Ishikawa (cell line): ENCODE data around the gene CAMK2N1.

Experiments
- CEBPB ChIP-seq: IDR thresholded peaks from 2 replicates; pipeline ENCODE4 v1.6.1; 2012
- CREB1 ChIP-seq: IDR thresholded peaks from 2 replicates; pipeline ENCODE4 v1.6.1; 2012; ENCODE audit warnings: low read depth
- EGR1 ChIP-seq: IDR thresholded peaks from 2 replicates; pipeline ENCODE4 v1.6.1; 2012
- MAX ChIP-seq: IDR thresholded peaks from 2 replicates; pipeline ENCODE4 v1.6.1; 2012
- NFIC ChIP-seq: IDR thresholded peaks from 2 replicates; pipeline ENCODE4 v1.6.1; 2012
- USF1 ChIP-seq: IDR thresholded peaks from 2 replicates; pipeline ENCODE4 v1.6.1; 2012
- YY1 ChIP-seq: IDR thresholded peaks from 2 replicates; pipeline ENCODE4 v1.6.1; 2012; ENCODE audit warnings: low read depth
- ZBTB7A ChIP-seq: IDR thresholded peaks from 2 replicates; pipeline ENCODE4 v1.6.1; 2012; ENCODE audit warnings: low read depth
- TF ChIP-seq, protein P1 (sequence below): IDR thresholded peaks from 2 replicates; pipeline ENCODE4 v1.6.1; 2012; ENCODE audit warnings: low read depth, mild to moderate bottlenecking

Gene CAMK2N1

DNA sequence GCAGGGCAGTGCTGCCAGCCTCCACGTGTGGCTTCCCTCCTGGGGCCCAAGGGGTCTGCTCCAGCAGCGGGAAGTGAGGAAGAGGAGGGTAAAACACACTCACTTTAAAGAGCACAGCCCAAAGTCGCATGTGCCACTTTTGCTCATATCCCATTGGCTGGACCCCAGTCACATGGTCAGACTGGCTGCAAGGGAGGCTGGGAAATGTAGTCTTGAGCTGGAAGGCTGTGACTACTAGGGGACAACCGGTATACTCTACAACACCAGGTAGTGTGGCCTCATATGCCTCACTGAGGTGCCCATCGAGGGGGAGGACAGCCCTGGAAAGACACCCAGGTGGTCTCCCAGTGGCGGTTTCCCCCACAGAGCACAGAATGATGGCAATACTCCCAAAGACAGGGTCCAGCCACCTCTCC is 45.2 kb downstream of the CAMK2N1 start:
- no peak for TF ChIP-seq NFIC
- no peak for TF ChIP-seq YY1
- no peak for TF ChIP-seq ZBTB7A
- no peak for TF ChIP-seq EGR1
- TF ChIP-seq USF1: peak; percentile 97

GRCh38 chr1:20439282-20439681 is 46.7 kb downstream of the CAMK2N1 start:
- TF ChIP-seq EGR1 (no peak), USF1 (0 out of 2 replicates have a peak, but pooled peaks have one; percentile 25)
- TF ChIP-seq, protein P1, sequence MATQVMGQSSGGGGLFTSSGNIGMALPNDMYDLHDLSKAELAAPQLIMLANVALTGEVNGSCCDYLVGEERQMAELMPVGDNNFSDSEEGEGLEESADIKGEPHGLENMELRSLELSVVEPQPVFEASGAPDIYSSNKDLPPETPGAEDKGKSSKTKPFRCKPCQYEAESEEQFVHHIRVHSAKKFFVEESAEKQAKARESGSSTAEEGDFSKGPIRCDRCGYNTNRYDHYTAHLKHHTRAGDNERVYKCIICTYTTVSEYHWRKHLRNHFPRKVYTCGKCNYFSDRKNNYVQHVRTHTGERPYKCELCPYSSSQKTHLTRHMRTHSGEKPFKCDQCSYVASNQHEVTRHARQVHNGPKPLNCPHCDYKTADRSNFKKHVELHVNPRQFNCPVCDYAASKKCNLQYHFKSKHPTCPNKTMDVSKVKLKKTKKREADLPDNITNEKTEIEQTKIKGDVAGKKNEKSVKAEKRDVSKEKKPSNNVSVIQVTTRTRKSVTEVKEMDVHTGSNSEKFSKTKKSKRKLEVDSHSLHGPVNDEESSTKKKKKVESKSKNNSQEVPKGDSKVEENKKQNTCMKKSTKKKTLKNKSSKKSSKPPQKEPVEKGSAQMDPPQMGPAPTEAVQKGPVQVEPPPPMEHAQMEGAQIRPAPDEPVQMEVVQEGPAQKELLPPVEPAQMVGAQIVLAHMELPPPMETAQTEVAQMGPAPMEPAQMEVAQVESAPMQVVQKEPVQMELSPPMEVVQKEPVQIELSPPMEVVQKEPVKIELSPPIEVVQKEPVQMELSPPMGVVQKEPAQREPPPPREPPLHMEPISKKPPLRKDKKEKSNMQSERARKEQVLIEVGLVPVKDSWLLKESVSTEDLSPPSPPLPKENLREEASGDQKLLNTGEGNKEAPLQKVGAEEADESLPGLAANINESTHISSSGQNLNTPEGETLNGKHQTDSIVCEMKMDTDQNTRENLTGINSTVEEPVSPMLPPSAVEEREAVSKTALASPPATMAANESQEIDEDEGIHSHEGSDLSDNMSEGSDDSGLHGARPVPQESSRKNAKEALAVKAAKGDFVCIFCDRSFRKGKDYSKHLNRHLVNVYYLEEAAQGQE: peak; percentile 83

DNA sequence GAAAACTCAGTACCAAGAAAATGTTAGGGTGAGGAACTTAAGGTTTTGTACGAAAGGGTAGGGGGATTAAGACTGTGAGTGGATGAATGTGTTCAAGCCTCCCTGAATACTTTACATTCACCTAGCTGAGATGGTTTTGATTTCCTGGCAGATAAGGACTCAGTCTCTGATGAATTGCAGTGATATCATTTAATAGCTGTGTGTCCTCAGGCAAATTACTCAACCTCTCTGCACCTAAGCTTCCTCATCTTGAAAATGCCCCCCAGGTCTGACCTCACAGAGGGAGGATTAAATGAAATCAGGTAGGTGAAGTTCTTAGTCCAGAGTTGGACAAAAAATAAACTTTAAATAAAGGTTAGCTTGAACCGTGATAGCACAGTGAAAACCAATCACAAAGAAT is 48.4 kb downstream of the CAMK2N1 start:
- TF ChIP-seq CEBPB: no peak

GRCh38 chr1:20432891-20433290 is 53.1 kb downstream of the CAMK2N1 start:
- TF ChIP-seq ZBTB7A (no peak), MAX (no peak), CREB1 (no peak), NFIC (no peak)
